Activated CD8-positive, alpha-beta T cell treated with anti-CD3 and anti-CD28 coated beads, Interleukin-2, amount 10 ng/mL, durations not matched to agents 7 days and 5 days (primary cell): ENCODE data around the gene SHB. TPM values are rescaled to one million over a fixed set of nuclear protein-coding genes. Genes with fewer than 3 reads are reported as not detected.
"Not testable (repeated sequence)": the region's sequence is repeated elsewhere in the genome, so short reads cannot be mapped to it uniquely, and the experiment has no call there.

ENCODE experiments used
- ATAC-seq: fragments of 150-1000 bp; cut with Tn5 transposase; one replicate; pipeline ENCODE4 v1.10.0; 2021; ENCODE audit warnings: moderate library complexity
- CTCF ChIA-PET: fragments of 350-600 bp; sonication (Branson Sonifier 250); formaldehyde crosslinking; loops from one replicate; lab custom pipeline; 2021; ENCODE audit warnings: antibody characterized with exemption; lab: Charles Lee
- POLR2A ChIA-PET: fragments of 350-600 bp; sonication (Branson Sonifier 250); formaldehyde crosslinking; loops from one replicate; lab custom pipeline; 2021; ENCODE audit warnings: antibody characterized with exemption; lab: Charles Lee
- DNase-seq: peaks from one replicate; pipeline ENCODE4 v3.0.0-alpha.2; 2020
- H3K27ac Mint-ChIP-seq: one replicate; pipeline ENCODE4 v1.8.0; 2021; ENCODE audit warnings: mild to moderate bottlenecking, mixed read lengths
- H3K27me3 Mint-ChIP-seq: one replicate; pipeline ENCODE4 v1.8.0; 2021; ENCODE audit warnings: low read depth, mixed read lengths
- H3K36me3 Mint-ChIP-seq: one replicate; pipeline ENCODE4 v1.8.0; 2021; ENCODE audit warnings: low read depth, mixed read lengths
- H3K4me1 Mint-ChIP-seq: one replicate; pipeline ENCODE4 v1.8.0; 2021; ENCODE audit warnings: low read depth, mixed read lengths
- H3K4me3 Mint-ChIP-seq: one replicate; pipeline ENCODE4 v1.8.0; 2021; ENCODE audit warnings: mild to moderate bottlenecking, mixed read lengths
- H3K9me3 Mint-ChIP-seq: one replicate; pipeline ENCODE4 v1.8.0; 2022; ENCODE audit warnings: mixed read lengths; ENCODE audit not compliant: insufficient read depth
- total RNA-seq, 2 experiments: library from RNA; stranded (reverse); gene quantifications; one replicate each; pipeline ENCODE4 v1.2.3, GENCODE V29; 2021

The SHB gene
- total RNA-seq, 2 experiments from 2014 or later = 0.57 to 0.58 TPM

DNA sequence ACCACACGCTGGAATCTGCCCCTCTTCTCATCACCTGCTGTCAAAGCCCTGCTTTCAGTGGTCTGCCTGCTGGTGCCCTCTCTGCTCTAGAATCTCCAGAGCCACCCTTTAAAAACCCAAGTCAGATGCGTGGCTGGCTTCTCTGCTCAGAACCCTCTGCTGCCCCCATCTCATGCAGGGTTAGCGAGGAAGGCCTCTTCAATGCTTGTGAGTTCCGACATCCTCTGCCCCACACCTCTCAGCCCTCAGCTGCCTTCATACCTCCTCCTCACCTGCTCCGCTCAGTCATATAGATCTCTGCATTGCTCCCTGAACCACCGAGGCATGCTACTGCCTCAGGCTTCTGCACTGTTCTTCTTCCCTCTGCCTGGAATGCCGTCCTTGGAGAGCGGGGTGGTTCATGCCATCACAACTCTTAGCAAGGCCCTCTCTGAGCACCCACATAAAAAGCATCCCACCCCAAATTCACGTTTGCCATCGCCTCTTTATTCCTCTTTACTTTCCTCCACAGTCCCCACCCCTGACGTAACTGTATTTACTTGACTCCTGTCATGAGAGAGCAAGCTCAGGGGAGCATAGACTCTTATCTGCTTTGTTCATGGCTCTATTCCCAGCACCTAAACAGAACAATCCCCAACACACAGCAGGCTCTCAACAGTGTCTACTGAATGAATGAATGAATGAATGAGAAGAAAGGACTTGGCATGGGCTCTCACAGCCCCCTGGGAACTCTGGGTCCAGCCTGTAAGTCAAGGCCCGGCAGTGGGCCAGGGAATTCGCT is 10.4 kb downstream of the SHB start:
- no peak overlapping the region for H3K4me3 Mint-ChIP-seq
- ChIA-PET CTCF (interaction anchor here (0.7 kb wide), 1 partner anchor 10 kb away, joined by 3 read pairs; no protein-coding TSS in a partner anchor), POLR2A (no interaction called here)
- no peaks in the 10 kb centered on the region for H3K9me3 Mint-ChIP-seq
- DNase-seq (no peak), ATAC-seq (no peak)
- no peaks in the 10 kb centered on the region for H3K36me3 Mint-ChIP-seq
- no peaks in the 10 kb centered on the region for H3K4me1 Mint-ChIP-seq
- H3K27me3 Mint-ChIP-seq = peaks cover 5% of the 10 kb centered on the region
- H3K27ac Mint-ChIP-seq = no peak overlapping the region

GRCh38 chr9:38057416-38058195 is 11.4 kb downstream of the SHB start:
- Mint-ChIP-seq H3K36me3 (no peaks in the 10 kb centered on the region), H3K27me3 (peaks cover 3% of the 10 kb centered on the region), H3K4me3 (no peak overlapping the region), H3K4me1 (no peaks in the 10 kb centered on the region), H3K27ac (no peak overlapping the region), H3K9me3 (no peaks in the 10 kb centered on the region)
- CTCF ChIA-PET = no interaction called here
- POLR2A ChIA-PET = no interaction called here
- DNase-seq (no peak), ATAC-seq (no peak)

- POLR2A ChIA-PET = no interaction called here
- DNase-seq = no peak
- H3K27ac Mint-ChIP-seq = no peak overlapping the region
- CTCF ChIA-PET = no interaction called here
- H3K4me1 Mint-ChIP-seq = no peaks in the 10 kb centered on the region
- ATAC-seq = no peak
- H3K9me3 Mint-ChIP-seq = no peaks in the 10 kb centered on the region
- H3K36me3 Mint-ChIP-seq = no peaks in the 10 kb centered on the region
- H3K4me3 Mint-ChIP-seq = no peak overlapping the region
- peaks cover 4% of the 10 kb centered on the region for H3K27me3 Mint-ChIP-seq
Observed at GRCh38 chr9:38054653-38055052, 14.4 kb downstream of the SHB start.

DNA sequence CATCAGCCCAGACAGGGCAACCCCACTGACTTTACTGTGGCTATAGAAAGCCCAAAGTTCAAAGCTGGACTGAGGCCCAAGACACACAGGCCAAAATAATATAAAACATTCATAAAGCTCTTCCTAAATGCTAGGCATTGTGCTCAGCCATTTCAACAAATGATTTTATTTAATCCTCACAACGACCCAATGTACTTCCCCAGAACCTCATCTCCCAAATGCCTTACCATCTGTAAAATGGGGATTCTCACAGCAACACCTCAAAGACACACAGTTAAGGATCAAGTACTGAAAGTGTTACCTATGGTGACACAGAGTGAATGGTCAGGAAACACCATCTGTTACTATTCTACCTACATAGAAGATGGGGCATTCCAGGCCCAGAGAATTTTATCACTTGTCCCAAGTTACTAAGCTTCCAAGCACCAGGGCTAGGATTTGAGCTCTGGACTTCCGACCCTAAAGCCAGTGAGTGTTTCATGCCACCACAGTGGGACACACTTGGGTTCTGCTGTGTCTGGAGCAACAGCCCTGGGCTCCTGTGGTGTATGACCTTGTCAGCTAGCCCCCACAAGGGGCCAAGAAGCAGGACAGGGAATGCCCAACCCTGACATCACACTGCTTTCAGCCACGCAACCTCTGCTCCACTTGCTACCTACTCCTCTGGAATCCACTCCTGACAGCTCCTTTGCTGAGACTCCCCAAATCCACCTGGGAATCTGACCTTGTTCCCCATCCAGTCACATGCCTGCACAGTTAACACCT is 15.1 kb downstream of the SHB start:
- ATAC-seq (no peak), DNase-seq (no peak)
- POLR2A ChIA-PET = no interaction called here
- H3K4me1 Mint-ChIP-seq = no peaks in the 10 kb centered on the region
- peaks cover 4% of the 10 kb centered on the region for H3K27me3 Mint-ChIP-seq
- H3K36me3 Mint-ChIP-seq = no peaks in the 10 kb centered on the region
- no peak overlapping the region for H3K4me3 Mint-ChIP-seq
- no peaks in the 10 kb centered on the region for H3K9me3 Mint-ChIP-seq
- CTCF ChIA-PET = interaction anchor here (1.1 kb wide), 1 partner anchor 20 kb away, joined by 3 read pairs; no protein-coding TSS in a partner anchor
- no peak overlapping the region for H3K27ac Mint-ChIP-seq

GRCh38 chr9:38051780-38052546 is 17.1 kb downstream of the SHB start:
- POLR2A ChIA-PET = no interaction called here
- ATAC-seq = no peak

GRCh38 chr9:38048316-38048969 is 20.6 kb downstream of the SHB start:
- Mint-ChIP-seq H3K27me3 (peaks cover 2% of the 10 kb centered on the region), H3K27ac (no peak overlapping the region), H3K36me3 (no peaks in the 10 kb centered on the region), H3K4me3 (no peak overlapping the region), H3K4me1 (peaks cover 6% of the 10 kb centered on the region), H3K9me3 (no peaks in the 10 kb centered on the region)
- CTCF ChIA-PET = interaction anchor here (1.2 kb wide), 1 partner anchor 39 kb away, joined by 4 read pairs; no protein-coding TSS in a partner anchor
- POLR2A ChIA-PET = no interaction called here
- no peak for ATAC-seq
- no peak for DNase-seq

More at GRCh38 chr9:38051780-38052546, 17.1 kb downstream of the SHB start:
- CTCF ChIA-PET = interaction anchor here (0.9 kb wide), 1 partner anchor 138 kb away, joined by 3 read pairs; no protein-coding TSS in a partner anchor
- no peaks in the 10 kb centered on the region for H3K9me3 Mint-ChIP-seq
- no peak overlapping the region for H3K27ac Mint-ChIP-seq
- no peaks in the 10 kb centered on the region for H3K36me3 Mint-ChIP-seq
- peaks cover 6% of the 10 kb centered on the region for H3K4me1 Mint-ChIP-seq
- no peak overlapping the region for H3K4me3 Mint-ChIP-seq
- H3K27me3 Mint-ChIP-seq = peaks cover 4% of the 10 kb centered on the region
- DNase-seq = no peak

- no peak for DNase-seq
- ChIA-PET CTCF (interaction anchor here (1.2 kb wide), 1 partner anchor 40 kb away, joined by 4 read pairs; no protein-coding TSS in a partner anchor), POLR2A (no interaction called here)
- no peak overlapping the region for H3K27ac Mint-ChIP-seq
- H3K27me3 Mint-ChIP-seq = peaks cover 2% of the 10 kb centered on the region
- no peaks in the 10 kb centered on the region for H3K9me3 Mint-ChIP-seq
- no peaks in the 10 kb centered on the region for H3K36me3 Mint-ChIP-seq
- no peak overlapping the region for H3K4me3 Mint-ChIP-seq
- peaks cover 6% of the 10 kb centered on the region for H3K4me1 Mint-ChIP-seq
- ATAC-seq = no peak
Observed at GRCh38 chr9:38047301-38048251, 21.5 kb downstream of the SHB start.

GRCh38 chr9:38046661-38047300 is 22.2 kb downstream of the SHB start:
- no peak overlapping the region for H3K4me3 Mint-ChIP-seq
- peaks cover 2% of the 10 kb centered on the region for H3K27me3 Mint-ChIP-seq
- H3K9me3 Mint-ChIP-seq = no peaks in the 10 kb centered on the region
- peaks cover 6% of the 10 kb centered on the region for H3K4me1 Mint-ChIP-seq
- DNase-seq = no peak
- H3K36me3 Mint-ChIP-seq = no peaks in the 10 kb centered on the region
- no peak overlapping the region for H3K27ac Mint-ChIP-seq
- ChIA-PET POLR2A (no interaction called here), CTCF (no interaction called here)
- no peak for ATAC-seq

DNA sequence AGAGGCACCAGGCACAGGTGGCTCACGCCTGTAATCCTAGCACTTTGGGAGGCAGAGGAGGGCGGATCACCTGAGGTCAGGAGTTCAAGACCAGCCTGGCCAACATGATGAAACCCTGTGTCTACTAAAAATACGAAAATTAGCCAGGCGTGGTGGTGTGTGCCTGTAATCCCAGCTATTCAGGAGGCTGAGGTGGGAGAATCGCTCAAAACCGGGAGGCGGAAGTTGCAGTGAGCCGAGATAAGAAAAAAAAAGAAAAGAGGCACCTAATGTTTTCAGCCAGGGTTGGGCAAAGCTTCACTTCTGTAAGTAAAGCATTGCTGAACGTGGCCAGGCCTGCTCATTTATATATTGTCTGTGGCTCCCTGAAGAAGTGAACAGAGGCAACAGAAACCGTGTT is 23.1 kb downstream of the SHB start:
- H3K27ac Mint-ChIP-seq, H3K4me1 Mint-ChIP-seq, DNase-seq, H3K9me3 Mint-ChIP-seq, POLR2A ChIA-PET, H3K4me3 Mint-ChIP-seq, H3K36me3 Mint-ChIP-seq, H3K27me3 Mint-ChIP-seq, ATAC-seq: not testable (repeated sequence)
- CTCF ChIA-PET = interaction anchor here (1.0 kb wide), 1 partner anchor 132 kb away, joined by 3 read pairs; no protein-coding TSS in a partner anchor
